EL (cell line): ENCODE data around the gene CCDC124.

Experiments
- DNase-seq: peaks from one replicate; pipeline ENCODE4 v3.0.0-alpha.2; 2016

CCDC124 gene

GRCh38 chr19:17936379-17936778 is 3.6 kb downstream of the CCDC124 start:
- no peak for DNase-seq

- DNase-seq = no peak
These were observed 4.6 kb downstream of the CCDC124 start for GRCh38 chr19:17937371-17937900.

GRCh38 chr19:17938092-17938845 is 5.5 kb downstream of the CCDC124 start:
- peak; percentile 87 for DNase-seq

- no peak for DNase-seq
These were observed 9.4 kb downstream of the CCDC124 start for GRCh38 chr19:17942181-17942580.

- no peak for DNase-seq
These were observed 9.9 kb downstream of the CCDC124 start for GRCh38 chr19:17942582-17943273.

GRCh38 chr19:17943274-17944221 is 10.7 kb downstream of the CCDC124 start:
- no peak for DNase-seq

GRCh38 chr19:17944301-17944700 is 11.5 kb downstream of the CCDC124 start:
- DNase-seq = peak; percentile 84

GRCh38 chr19:17946965-17947784 is 14.4 kb downstream of the CCDC124 start:
- DNase-seq = no peak

GRCh38 chr19:17947815-17948513 is 15.1 kb downstream of the CCDC124 start:
- peak; percentile 93 for DNase-seq

GRCh38 chr19:17948514-17948900 is 15.7 kb downstream of the CCDC124 start:
- DNase-seq = no peak

- DNase-seq = no peak
These were observed 16.4 kb downstream of the CCDC124 start for GRCh38 chr19:17948931-17949930.

GRCh38 chr19:17949956-17950309 is 17.1 kb downstream of the CCDC124 start:
- no peak for DNase-seq

GRCh38 chr19:17950310-17951156 is 17.7 kb downstream of the CCDC124 start:
- DNase-seq = no peak

GRCh38 chr19:17951157-17951989 is 18.6 kb downstream of the CCDC124 start:
- no peak for DNase-seq

GRCh38 chr19:17951990-17952976 is 19.5 kb downstream of the CCDC124 start:
- DNase-seq = no peak

GRCh38 chr19:17953316-17953801 is 20.5 kb downstream of the CCDC124 start:
- no peak for DNase-seq

- no peak for DNase-seq
These were observed 21.1 kb downstream of the CCDC124 start for GRCh38 chr19:17953869-17954268.
